Central memory CD8-positive, alpha-beta T cell (primary cell): ENCODE data around the gene CD99.
"Not testable (repeated sequence)": the region's sequence is repeated elsewhere in the genome, so short reads cannot be mapped to it uniquely, and the experiment has no call there.

Source experiments
- ATAC-seq: fragments of 150-1000 bp; cut with Tn5 transposase; replicated peaks from 2 replicates; pipeline ENCODE4 v1.10.0; 2022; ENCODE audit warnings: mild to moderate bottlenecking, moderate FRiP score, moderate number of reproducible peaks; ENCODE audit not compliant: poor library complexity, severe bottlenecking; ENCODE audit errors: extremely low read depth
- DNase-seq, 2 donors: peaks; one replicate each; pipeline ENCODE4 v3.0.0; 2021; ENCODE audit warnings: low spot score in 2 of 2
- H3K27ac Mint-ChIP-seq: one replicate; pipeline ENCODE4 v1.8.0; 2022; ENCODE audit warnings: low read depth, mild to moderate bottlenecking, moderate library complexity, mixed read lengths
- H3K27me3 Mint-ChIP-seq: one replicate; pipeline ENCODE4 v1.8.0; 2022; ENCODE audit warnings: mixed read lengths
- H3K36me3 Mint-ChIP-seq: one replicate; pipeline ENCODE4 v1.8.0; 2022; ENCODE audit warnings: mild to moderate bottlenecking, moderate library complexity, mixed read lengths; ENCODE audit not compliant: insufficient read depth
- H3K4me1 Mint-ChIP-seq: one replicate; pipeline ENCODE4 v1.8.0; 2022; ENCODE audit warnings: mixed read lengths
- H3K4me3 Mint-ChIP-seq: one replicate; pipeline ENCODE4 v1.8.0; 2022; ENCODE audit warnings: mild to moderate bottlenecking, moderate library complexity, mixed read lengths
- H3K9me3 Mint-ChIP-seq: one replicate; pipeline ENCODE4 v1.8.0; 2022; ENCODE audit warnings: mixed read lengths

Gene CD99

GRCh38 chrX:2732076-2732475 lies 41.0 kb downstream of the CD99 start:
- no peak for ATAC-seq
- no peaks in the 10 kb centered on the region for H3K9me3 Mint-ChIP-seq
- H3K27me3 Mint-ChIP-seq, result no peaks in the 10 kb centered on the region
- H3K36me3 Mint-ChIP-seq, result peaks cover 89% of the 10 kb centered on the region
- H3K4me3 Mint-ChIP-seq, result no peak overlapping the region
- DNase-seq, result no peak
- peaks cover 26% of the 10 kb centered on the region for H3K4me1 Mint-ChIP-seq
- H3K27ac Mint-ChIP-seq, result peak overlapping the region; percentile 81

- DNase-seq (no peak), ATAC-seq (no peak)
- Mint-ChIP-seq H3K4me3 (no peak overlapping the region), H3K36me3 (peaks cover 83% of the 10 kb centered on the region), H3K4me1 (peaks cover 26% of the 10 kb centered on the region), H3K27ac (peak overlapping the region; percentile 81), H3K27me3 (no peaks in the 10 kb centered on the region), H3K9me3 (no peaks in the 10 kb centered on the region)
These were observed 41.6 kb downstream of the CD99 start for GRCh38 chrX:2732649-2733048.

GRCh38 chrX:2733286-2733685 lies 42.2 kb downstream of the CD99 start:
- H3K36me3 Mint-ChIP-seq, result peaks cover 82% of the 10 kb centered on the region
- H3K27ac Mint-ChIP-seq, result peak overlapping the region; percentile 81
- no peak for DNase-seq
- no peak for ATAC-seq
- H3K4me1 Mint-ChIP-seq, result peaks cover 28% of the 10 kb centered on the region
- no peaks in the 10 kb centered on the region for H3K27me3 Mint-ChIP-seq
- no peaks in the 10 kb centered on the region for H3K9me3 Mint-ChIP-seq
- no peak overlapping the region for H3K4me3 Mint-ChIP-seq

- Mint-ChIP-seq H3K9me3 (no peaks in the 10 kb centered on the region), H3K27ac (no peak overlapping the region), H3K4me3 (no peak overlapping the region), H3K36me3 (peaks cover 77% of the 10 kb centered on the region), H3K4me1 (peaks cover 29% of the 10 kb centered on the region), H3K27me3 (no peaks in the 10 kb centered on the region)
- ATAC-seq (no peak), DNase-seq (no peak)
These were observed 44.2 kb downstream of the CD99 start for GRCh38 chrX:2735270-2735669.

- no peaks in the 10 kb centered on the region for H3K27me3 Mint-ChIP-seq
These were observed 49.6 kb downstream of the CD99 start for GRCh38 chrX:2740672-2741071.

GRCh38 chrX:2741386-2741785 lies 50.3 kb downstream of the CD99 start:
- H3K27me3 Mint-ChIP-seq, result no peaks in the 10 kb centered on the region
- no peak overlapping the region for H3K27ac Mint-ChIP-seq
- no peak overlapping the region for H3K4me3 Mint-ChIP-seq
- H3K36me3 Mint-ChIP-seq, result peaks cover 61% of the 10 kb centered on the region
- H3K9me3 Mint-ChIP-seq, result no peaks in the 10 kb centered on the region
- no peak for ATAC-seq
- DNase-seq, result no peak
- H3K4me1 Mint-ChIP-seq, result peaks cover 17% of the 10 kb centered on the region

More at GRCh38 chrX:2740672-2741071, 49.6 kb downstream of the CD99 start:
- no peak for DNase-seq
- ATAC-seq, result no peak
- H3K4me1 Mint-ChIP-seq, result peaks cover 11% of the 10 kb centered on the region
- no peak overlapping the region for H3K27ac Mint-ChIP-seq
- H3K36me3 Mint-ChIP-seq, result peaks cover 68% of the 10 kb centered on the region
- no peaks in the 10 kb centered on the region for H3K9me3 Mint-ChIP-seq
- H3K4me3 Mint-ChIP-seq, result no peak overlapping the region

GRCh38 chrX:2746250-2746649 lies 55.2 kb downstream of the CD99 start:
- Mint-ChIP-seq H3K4me1 (peaks cover 14% of the 10 kb centered on the region), H3K27ac (peak overlapping the region; percentile 61)

GRCh38 chrX:2748171-2748814 lies 57.2 kb downstream of the CD99 start:
- Mint-ChIP-seq H3K27ac (no peak overlapping the region), H3K4me1 (peaks cover 14% of the 10 kb centered on the region), H3K27me3 (no peaks in the 10 kb centered on the region), H3K36me3 (peaks cover 14% of the 10 kb centered on the region), H3K9me3 (no peaks in the 10 kb centered on the region), H3K4me3 (no peak overlapping the region)
- DNase-seq (no peak), ATAC-seq (no peak)

More at GRCh38 chrX:2746250-2746649, 55.2 kb downstream of the CD99 start:
- not testable (repeated sequence) for ATAC-seq, H3K27me3 Mint-ChIP-seq, DNase-seq, H3K9me3 Mint-ChIP-seq, H3K4me3 Mint-ChIP-seq
- H3K36me3 Mint-ChIP-seq, result peaks cover 33% of the 10 kb centered on the region

GRCh38 chrX:2748815-2749188 lies 57.7 kb downstream of the CD99 start:
- Mint-ChIP-seq H3K9me3 (no peaks in the 10 kb centered on the region), H3K4me1 (peaks cover 14% of the 10 kb centered on the region), H3K36me3 (peaks cover 9% of the 10 kb centered on the region), H3K4me3 (no peak overlapping the region), H3K27ac (no peak overlapping the region), H3K27me3 (no peaks in the 10 kb centered on the region)
- no peak for ATAC-seq
- no peak for DNase-seq

- DNase-seq (no peak), ATAC-seq (no peak)
- no peak overlapping the region for H3K4me3 Mint-ChIP-seq
- no peaks in the 10 kb centered on the region for H3K27me3 Mint-ChIP-seq
- H3K9me3 Mint-ChIP-seq, result no peaks in the 10 kb centered on the region
- peaks cover 3% of the 10 kb centered on the region for H3K36me3 Mint-ChIP-seq
- H3K27ac Mint-ChIP-seq, result no peak overlapping the region
- peaks cover 9% of the 10 kb centered on the region for H3K4me1 Mint-ChIP-seq
These were observed 60.2 kb downstream of the CD99 start for GRCh38 chrX:2751291-2751690.

- H3K9me3 Mint-ChIP-seq, H3K4me1 Mint-ChIP-seq, DNase-seq, H3K36me3 Mint-ChIP-seq, ATAC-seq, H3K4me3 Mint-ChIP-seq, H3K27me3 Mint-ChIP-seq, H3K27ac Mint-ChIP-seq: not testable (repeated sequence)
These were observed 60.8 kb downstream of the CD99 start, which contains the start of gene XG for GRCh38 chrX:2751874-2752300. XG (plus strand) TSS chrX:2752040; CDS start chrX:2752275, 235 bp downstream.

- H3K36me3 Mint-ChIP-seq, H3K4me1 Mint-ChIP-seq, DNase-seq, H3K27ac Mint-ChIP-seq, ATAC-seq, H3K9me3 Mint-ChIP-seq, H3K4me3 Mint-ChIP-seq: not testable (repeated sequence)
- H3K27me3 Mint-ChIP-seq, result peaks cover 11% of the 10 kb centered on the region
These were observed 61.3 kb downstream of the CD99 start for GRCh38 chrX:2752441-2752840.

GRCh38 chrX:2755163-2755715 lies 64.1 kb downstream of the CD99 start:
- not testable (repeated sequence) for H3K27ac Mint-ChIP-seq, DNase-seq, H3K4me3 Mint-ChIP-seq, H3K4me1 Mint-ChIP-seq, H3K36me3 Mint-ChIP-seq, ATAC-seq, H3K9me3 Mint-ChIP-seq
- H3K27me3 Mint-ChIP-seq, result peaks cover 38% of the 10 kb centered on the region
